GM20431 (cell line): ENCODE measurements around the gene PDE7B.

Experiments
- in situ Hi-C: fragments of 300-500 bp; cut with MseI, MboI; formaldehyde crosslinking; loops from one replicate; pipeline ENCODE4 v1.15.0; 2020; ENCODE audit warnings: low sequenced_read_pairs; ENCODE audit not compliant: unreplicated experiment

PDE7B gene

DNA sequence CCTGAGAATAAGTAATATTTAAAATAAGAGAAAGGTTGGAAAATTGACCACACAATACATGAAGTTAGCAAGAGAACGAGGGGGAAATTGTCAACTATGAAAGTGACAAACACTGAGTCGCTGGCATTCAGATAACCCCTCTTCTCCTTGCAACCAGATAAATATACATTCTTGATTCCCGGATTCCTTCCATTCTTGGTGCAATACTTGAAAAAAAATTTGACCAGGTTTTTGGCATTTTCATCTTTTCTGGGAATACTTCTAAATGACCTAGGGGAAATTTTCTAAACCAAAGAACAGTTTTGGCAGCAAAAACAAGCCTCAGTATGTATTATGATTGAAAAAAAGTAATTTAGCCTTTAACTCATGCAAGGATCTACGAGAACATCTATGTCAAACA lies 164.0 kb downstream of the PDE7B start:
- in situ Hi-C loops: no loop called here

DNA sequence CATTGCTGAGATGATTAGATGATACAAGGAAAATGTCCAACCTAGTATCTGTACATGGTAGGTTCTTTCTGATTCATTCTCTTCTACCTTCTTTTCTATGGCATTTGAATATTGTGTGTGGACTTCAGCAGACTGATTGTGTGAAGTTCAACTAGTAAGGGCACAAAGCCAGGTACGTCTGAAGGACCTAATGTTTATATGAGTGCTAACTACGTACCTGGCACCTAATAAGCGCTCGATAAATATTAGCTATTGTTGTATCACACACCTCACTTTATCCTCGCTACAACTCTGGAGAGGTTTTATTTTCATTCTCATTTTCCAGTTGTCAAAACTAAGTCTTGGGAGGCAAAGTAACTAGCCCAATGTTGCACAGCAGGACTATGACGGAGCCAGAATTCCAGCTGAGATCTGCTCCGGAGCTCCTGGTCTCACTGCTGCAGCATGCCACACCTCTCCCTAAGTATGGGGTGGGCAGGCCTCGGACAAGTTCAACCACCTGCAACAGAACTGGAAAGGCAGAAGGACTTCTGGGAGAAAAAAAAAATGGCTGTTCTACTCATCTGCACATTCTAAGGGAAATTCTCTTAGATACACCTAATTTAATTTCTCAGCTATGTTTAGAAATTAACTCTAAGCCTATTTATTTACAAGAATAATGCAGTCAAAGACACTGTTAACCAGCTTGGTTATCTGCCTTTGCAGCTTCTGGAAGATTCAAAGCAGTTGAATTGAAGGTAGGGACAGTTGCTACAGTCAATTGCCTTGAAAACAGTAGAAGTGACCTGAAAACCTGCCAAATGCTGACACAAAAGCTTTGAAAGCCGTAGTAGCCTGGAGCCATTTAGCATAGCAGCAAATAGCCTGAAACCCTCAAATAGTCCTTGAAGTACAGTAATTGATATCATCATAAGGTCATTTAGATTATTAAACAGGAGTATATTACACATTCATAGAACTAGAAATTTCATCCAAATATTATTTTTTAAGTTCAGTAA lies 165.0 kb downstream of the PDE7B start:
- in situ Hi-C loops: no loop called here

GRCh38 chr6:136020691-136021090 lies 169.2 kb downstream of the PDE7B start:
- in situ Hi-C loops: no loop called here

- in situ Hi-C loops: no loop called here
Measured at GRCh38 chr6:136022224-136022874, 170.8 kb downstream of the PDE7B start.

GRCh38 chr6:136024711-136025110 lies 173.2 kb downstream of the PDE7B start:
- in situ Hi-C loops: no loop called here

DNA sequence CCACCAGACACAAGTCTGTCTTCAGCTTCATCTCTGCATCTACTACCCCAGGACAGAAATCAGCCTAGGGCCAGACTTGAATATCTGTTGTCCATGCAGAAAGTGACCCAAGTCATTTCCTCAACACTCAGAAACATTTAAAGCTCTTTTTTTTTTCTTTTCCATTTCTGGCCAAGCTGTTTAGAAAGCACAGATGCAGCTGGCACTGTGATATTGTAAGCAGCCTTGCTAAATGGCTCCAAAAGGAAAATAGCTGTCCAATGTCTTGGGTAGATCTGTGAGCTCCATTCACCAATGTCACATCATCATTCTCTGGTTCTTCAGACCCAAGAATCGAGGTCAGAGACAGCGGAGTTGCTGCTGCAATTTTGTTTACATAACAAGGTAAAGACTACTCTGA lies 174.2 kb downstream of the PDE7B start:
- in situ Hi-C loops: no loop called here

- in situ Hi-C loops: no loop called here
Measured at GRCh38 chr6:136030131-136030530, 178.6 kb downstream of the PDE7B start.

DNA sequence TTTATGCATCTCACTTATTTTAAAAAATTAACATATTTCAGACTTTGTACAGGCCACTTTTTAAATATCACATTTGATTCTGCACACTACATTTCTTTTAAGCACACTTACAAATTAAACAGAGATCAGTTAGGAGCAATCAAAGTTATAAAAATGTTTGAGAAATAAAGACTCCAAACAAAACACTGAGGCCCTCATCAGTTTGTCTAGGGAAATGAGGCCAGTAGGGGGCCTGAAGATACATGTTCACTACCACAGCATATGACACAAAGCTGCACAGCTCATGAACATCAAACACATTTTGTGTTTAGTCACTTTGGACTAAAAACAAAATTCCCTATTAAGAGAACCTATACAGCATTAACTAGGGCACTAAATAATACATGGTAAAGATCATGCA lies 180.5 kb downstream of the PDE7B start:
- in situ Hi-C loops: no loop called here

- in situ Hi-C loops: no loop called here
Measured at GRCh38 chr6:136033416-136033815, 181.9 kb downstream of the PDE7B start.

- in situ Hi-C loops: no loop called here
Measured at GRCh38 chr6:136034422-136034821, 182.9 kb downstream of the PDE7B start.

- in situ Hi-C loops: no loop called here
Measured at GRCh38 chr6:136035378-136036070, 184.0 kb downstream of the PDE7B start.

- in situ Hi-C loops: no loop called here
Measured at GRCh38 chr6:136036071-136036380, 184.5 kb downstream of the PDE7B start.

- in situ Hi-C loops: no loop called here
Measured at GRCh38 chr6:136036601-136037000, 185.1 kb downstream of the PDE7B start.

DNA sequence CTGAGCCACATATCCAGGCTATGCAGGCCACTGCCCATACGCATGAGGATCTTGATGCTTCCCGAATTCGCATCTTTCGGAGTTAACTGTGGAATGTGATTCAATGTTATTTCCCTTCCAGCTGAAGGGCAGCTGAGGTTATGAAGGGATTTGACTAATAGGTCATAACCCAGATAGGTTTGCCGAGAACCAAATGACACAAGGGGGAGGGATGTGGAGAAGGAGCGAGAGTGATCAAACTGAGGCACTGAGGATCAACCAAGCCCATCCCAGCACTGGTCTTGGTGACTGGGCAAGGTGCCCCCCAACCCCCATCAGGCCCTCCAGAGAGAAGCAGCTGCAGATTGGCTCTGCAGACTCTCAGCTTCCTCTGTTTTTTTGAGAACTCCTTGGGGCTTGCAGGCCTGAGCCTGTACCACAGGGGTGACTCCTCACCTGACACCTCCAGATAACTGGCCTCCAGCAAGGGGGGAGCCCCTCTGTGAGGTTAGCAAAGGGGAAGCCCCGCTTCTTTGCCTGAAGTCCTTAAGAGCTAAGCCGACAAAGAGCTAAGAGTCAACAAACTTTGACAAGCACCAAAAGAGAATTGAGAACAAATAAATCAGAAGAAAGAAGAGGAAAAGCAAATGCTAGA lies 185.9 kb downstream of the PDE7B start:
- in situ Hi-C loops: no loop called here

GRCh38 chr6:136037876-136038460 lies 186.5 kb downstream of the PDE7B start:
- in situ Hi-C loops: no loop called here

GRCh38 chr6:136038531-136038930 lies 187.0 kb downstream of the PDE7B start:
- in situ Hi-C loops: no loop called here

DNA sequence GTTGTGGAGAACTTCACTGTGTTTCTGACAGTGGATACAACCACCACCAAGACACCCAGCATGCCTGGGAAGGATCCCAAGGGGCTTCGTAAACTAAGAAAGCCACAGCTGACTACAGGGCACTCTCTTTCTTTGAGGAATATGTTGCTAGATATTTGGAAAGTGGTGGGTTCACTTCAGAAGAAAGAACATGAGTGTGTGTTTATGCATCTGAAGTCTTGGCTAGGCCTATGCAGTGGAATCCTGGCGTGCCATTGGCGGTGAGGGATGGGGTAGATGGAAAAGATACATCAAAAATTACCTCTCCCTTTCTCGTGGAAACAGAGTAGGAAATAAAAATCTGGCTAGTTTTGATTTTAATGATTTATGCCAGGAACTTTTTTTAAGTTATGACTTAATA lies 187.7 kb downstream of the PDE7B start:
- in situ Hi-C loops: no loop called here

- in situ Hi-C loops: no loop called here
Measured at GRCh38 chr6:136050475-136050874, 199.0 kb downstream of the PDE7B start.

DNA sequence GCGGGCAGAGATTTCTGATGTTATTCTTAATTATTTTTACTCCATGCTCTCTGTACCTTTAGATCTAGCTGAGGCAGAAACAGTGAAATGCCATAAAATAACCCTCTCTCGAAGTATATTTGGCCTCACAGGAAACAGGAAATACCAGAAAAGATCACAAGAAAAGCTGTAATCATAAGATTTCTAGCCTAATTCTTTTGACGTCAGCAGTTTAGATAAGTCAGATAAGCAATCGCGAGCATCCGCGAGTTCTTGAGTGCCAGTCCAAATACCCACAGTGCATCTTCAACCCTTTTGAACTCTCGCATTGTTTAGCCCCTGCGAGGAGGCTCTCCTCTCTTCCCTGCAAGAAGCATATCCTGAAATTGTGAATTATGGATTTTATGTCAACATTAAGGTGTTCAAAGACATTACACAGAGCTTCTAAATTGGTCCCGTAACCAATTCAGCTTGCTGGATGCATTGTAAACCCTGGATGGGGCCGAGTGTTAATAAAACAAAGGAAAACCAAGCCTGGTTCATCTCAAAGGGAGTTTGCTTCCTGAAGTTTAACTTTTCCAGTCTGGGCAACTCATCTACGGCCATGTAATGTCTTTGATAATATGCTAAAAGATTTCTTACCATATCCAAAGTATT lies 199.8 kb downstream of the PDE7B start:
- in situ Hi-C loops: no loop called here

GRCh38 chr6:136052031-136052430 lies 200.5 kb downstream of the PDE7B start:
- in situ Hi-C loops: no loop called here
